ENCODE measurements around the gene ALKBH6. TPM values are rescaled to one million over a fixed set of nuclear protein-coding genes. Genes with fewer than 3 reads are reported as not detected.
"Not testable (repeated sequence)": the region's sequence is repeated elsewhere in the genome, so short reads cannot be mapped to it uniquely, and the experiment has no call there.

Gene ALKBH6
- polyA plus RNA-seq (2013, experiment 1 of 2; ENCODE audit: insufficient read length), result 17.2 TPM
- polyA plus RNA-seq (2013, experiment 2 of 2; ENCODE audit: insufficient read length), result 14.6 TPM

DNA sequence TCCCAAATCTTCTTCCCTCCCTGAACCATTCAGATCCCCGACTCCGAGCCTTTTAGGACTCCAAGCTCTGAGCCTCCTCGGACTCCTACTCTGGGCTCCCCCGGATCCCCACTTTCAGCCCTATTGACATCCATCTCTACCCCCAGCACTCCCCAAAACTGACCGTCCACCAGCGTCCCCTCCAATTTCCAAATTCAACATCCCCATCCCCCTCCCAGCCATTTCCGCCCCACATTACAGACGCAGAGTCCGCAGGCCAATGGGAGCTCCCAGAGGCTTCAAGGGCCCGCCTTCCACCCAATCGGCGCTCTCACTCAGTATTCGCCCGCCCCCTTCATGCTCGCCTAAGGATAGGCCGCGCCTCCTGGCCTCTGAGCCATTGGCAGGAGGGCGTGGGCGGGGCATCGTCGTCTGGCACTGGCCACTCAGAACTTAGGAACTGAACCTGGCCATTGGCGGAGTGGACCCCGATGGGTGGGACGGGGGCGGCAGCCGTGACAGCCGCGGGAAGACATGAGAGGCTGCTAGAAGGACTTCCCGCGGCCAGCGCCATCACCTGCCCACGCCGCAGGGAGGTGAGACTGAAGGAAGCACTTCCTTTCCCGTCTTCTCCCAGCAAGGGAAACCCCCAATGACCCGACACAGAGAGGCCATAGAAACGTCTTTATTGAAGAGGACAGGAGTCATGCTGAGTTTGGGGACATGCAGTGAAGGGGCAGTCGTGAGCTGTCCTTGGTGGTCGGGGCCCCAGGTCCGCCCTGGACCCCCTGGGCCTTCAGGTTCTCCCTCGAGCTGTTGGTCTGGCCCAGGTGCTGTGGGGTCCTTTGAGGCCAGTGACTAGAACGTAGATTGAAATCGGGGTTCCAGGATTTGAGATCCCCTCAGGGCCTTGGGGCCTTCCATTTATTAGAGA is at the start of gene ALKBH6:
TSS of gene ALKBH6 (minus strand) at position 202 of the 913 bp plus-strand sequence. CDS start 816 bp downstream, outside the sequence.
- peak; percentile 98 for DNase-seq

DNA sequence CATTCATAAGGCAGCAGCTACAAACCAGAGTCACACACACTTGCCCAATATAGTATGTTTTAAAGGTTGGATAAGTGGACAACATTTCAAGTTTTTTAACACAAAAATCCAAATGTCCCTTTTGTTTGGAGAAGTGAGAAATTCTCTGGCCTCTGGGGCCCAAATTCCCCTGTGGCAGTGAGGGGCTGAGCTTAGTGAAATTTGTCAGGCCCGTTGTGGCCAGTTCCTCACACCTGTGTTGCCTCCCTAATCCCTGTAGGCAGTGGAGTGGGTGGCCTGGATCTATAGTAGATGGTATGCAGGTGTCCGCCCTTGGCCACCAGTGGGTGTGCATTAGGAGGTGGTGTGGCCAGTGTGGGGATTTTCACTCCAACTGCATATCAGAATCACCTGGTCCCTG is 47.4 kb upstream of the ALKBH6 start:
- no peak for DNase-seq

DNA sequence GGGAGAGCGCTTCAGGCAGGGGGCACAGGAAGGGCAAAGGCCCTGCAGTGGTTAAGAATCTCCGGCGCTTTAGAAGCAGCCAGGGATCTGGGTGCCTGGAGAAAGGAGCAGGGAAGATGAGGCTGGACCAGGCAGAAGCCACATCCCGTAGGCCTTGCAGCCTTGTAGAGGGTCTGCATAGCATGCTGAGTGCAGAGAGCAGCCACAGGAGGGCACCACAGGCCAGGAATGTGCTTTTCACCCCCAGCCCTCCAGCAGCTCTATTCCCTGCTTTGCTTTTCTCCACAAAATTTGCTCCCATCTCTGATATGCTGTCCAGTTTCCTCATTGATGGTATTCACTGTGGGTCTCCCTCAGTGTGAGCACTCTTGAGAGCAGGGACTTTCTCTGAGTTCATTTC is 46.4 kb upstream of the ALKBH6 start:
- DNase-seq, result peak; percentile 35

DNA sequence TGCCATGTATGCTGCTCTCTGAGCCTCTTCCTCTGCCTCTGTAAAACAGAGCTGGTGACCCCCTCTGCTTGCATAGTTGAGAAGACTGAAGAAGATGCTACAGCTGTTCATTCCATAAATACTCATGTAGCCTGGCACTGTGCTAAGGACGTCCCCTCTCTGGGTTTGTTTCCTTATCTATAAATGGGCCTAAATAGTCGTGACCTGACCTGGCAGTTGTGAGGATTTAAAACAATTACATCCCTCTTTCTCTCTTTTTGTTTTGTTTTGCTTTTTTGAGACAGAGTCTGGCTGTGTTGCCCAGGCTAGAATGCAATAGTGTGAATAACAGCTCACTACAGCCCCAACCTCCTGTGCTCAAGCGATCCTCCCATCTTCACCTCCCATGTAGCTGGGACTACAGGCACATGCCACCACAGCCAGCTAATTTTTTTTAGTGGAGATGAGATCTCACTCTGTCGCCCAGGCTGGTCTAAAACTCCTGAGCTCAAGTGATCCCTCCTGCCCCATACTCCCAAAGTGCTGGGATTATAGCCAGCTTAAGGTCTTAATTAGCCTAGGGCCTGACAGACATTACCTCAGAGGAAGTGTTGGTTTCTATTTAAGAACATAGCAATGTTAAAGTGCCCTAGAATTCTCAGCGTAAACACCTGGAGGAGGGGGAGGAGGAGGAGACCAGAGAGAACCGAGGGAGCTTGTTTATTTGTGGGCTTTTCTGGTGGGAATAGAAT is 45.3 kb upstream of the ALKBH6 start:
- no peak for DNase-seq

DNA sequence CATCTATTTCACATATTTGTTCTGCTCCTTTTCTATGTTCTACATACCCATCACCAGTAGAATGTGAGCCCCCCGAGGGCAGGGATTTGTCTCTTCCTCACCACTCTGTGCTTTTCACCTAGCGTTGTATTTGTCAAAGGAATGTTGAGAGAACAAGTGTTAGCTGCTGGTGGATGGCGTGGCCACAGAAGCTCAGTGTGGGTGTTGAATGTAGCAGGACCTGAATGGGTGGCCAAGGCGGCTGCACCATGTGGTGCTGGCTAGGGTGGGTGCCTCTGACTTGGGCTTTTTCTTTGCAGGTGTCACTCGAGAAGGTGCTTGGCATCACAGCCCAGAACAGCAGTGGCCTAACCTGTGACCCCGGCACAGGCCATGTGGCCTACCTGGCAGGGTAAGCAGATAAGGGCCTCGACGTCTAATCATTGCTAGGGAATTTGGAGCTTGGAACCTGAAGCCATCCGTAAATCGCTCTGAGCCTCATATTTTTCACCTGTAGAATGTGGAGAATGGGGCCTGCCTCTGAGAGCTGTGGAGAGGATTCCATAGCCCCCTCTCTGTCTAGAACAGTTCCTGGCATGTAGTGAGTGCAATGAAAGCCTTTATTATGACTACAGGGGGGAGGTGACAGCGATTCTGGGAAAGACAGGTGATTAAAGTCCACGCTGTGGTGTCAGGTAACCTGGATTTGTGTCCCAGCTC is 44.6 kb upstream of the ALKBH6 start:
- no peak for DNase-seq

- DNase-seq, result peak; percentile 92
Measured at GRCh38 chr19:36054733-36055686, 41.0 kb upstream of the ALKBH6 start, which contains the start of gene WDR62. Gene WDR62, plus strand, starts transcription at chr19:36054897. Its CDS starts 75 bp downstream, at chr19:36054972.

DNA sequence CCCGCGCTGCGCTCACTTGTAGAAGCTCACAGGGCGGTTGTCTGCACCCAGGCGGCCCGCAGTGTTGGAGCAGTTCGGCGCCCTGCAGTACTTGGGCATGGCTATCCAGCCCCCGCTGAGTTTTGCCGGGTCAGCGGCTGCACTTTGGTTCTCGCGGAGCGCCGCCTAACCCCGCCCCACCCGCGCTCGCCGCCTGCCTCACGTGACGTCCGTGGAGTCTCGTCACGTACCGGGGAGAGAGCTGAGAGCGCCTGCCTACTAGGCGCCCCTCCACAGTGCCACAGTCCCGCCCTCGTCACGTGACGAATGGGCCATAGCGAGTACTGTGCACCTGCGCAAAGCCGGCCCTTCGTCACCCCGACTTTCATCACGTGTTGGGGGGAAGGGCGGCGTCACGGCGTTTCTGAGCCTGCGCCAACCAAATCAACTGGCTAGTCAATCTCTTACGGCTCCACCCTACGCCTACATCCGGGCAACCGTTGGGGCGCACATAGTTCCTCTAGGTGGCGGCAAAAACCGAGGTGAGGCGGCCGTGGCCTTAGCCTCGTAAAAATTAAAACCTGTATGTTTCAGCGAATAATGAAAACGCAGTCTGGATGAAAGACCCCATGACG is 40.2 kb upstream of the ALKBH6 start, which contains the start of gene THAP8:
TSS of gene THAP8 (minus strand) at position 167 of the 614 bp plus-strand sequence. CDS start at position 99, 68 bp downstream.
- peak; percentile 100 for DNase-seq

DNA sequence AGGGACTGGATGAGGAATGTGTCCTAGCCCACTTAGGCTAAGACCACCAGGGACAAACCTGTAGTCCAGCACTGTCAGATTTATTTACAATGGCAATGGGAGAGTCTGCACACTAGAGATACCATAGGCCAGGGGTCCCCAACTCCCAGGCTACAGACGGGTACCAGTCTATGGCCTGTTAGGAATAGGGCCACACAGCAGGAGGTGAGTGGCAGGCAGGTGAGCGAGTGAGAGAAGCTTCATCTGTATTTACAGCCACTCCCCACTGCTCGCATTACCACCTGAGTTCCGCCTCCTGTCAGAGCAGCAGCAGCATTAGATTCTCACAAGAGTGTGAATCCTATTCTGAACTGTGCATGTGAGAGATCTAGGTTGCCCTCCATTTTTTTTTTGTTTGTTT is 37.6 kb upstream of the ALKBH6 start:
- DNase-seq, result no peak

GRCh38 chr19:36051236-36051635 is 37.2 kb upstream of the ALKBH6 start:
- DNase-seq, result no peak

- no peak for DNase-seq
Measured at GRCh38 chr19:36049080-36049698, 35.2 kb upstream of the ALKBH6 start.

GRCh38 chr19:36047835-36048234 is 33.8 kb upstream of the ALKBH6 start:
- DNase-seq, result no peak

DNA sequence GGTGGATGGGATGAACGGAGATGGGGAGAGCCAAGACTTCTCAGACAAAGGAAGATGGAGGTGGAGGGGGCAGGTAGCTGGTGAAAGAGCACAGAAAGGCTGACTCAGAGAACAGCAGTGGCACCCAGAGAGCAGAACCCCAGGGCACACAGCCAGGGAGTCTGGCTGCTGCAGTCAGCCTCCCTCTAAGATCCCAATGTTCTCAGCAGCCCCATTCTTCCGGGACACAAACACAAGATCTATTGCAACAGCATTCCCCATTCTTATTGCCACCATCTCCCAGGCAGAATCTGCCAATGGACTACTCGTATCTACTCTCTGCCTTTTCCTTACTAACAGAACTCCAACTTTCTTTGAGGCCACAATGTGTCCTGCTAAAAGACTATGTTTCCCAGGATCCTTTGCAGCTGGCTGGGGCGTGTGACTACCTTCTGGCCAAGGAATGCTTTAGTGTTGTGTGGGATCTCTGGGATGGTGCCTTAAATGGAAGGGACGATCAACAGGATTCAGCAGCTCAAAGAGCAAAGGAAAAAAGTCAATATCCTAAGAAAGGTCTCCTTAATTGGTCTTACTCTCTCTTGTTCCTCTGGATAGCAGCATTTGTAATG is 32.5 kb upstream of the ALKBH6 start:
- DNase-seq, result no peak

DNA sequence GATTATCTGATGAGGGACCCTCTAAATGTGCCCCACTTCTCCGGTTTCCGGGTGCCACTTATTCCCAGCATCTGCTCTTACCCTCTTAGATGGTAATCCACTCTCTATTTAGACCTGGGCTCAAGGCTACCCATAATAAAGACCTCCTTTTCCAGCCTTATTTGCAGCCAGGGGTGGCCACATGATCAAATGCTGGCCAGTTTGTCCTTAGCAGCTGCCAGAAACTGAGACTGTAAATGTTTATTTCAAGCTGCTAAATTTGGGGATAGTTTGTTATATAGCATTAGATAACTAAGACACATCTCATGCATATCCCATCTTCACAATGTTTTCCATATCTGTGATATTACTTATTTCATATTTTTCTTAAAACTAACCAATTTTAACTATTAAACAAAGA is 29.9 kb upstream of the ALKBH6 start:
- DNase-seq, result no peak

GRCh38 chr19:36041831-36042230 is 27.8 kb upstream of the ALKBH6 start:
- DNase-seq, result peak; percentile 93

GRCh38 chr19:36041092-36041491 is 27.1 kb upstream of the ALKBH6 start:
- DNase-seq, result not testable (repeated sequence)

DNA sequence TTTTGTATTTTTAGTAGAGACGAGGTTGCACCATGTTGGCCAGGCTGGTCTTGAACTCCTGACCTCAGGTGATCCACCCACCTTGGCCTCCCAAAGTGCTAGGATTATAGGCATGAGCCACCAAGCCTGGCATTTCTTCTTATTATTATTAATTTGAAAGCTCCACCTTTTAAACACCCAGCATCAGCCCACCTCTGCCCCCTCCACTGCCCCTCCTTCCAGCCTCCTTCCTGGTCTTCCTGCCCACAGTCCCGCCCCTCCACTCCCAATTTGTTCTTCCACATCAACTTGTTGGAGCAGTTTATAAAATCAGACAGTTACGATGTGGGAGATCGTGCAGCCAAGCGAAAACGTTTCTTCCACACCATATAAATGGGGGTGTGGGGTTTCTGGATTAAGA is 26.5 kb upstream of the ALKBH6 start:
- no peak for DNase-seq

GRCh38 chr19:36032251-36033104 is 18.5 kb upstream of the ALKBH6 start, which contains the start of gene CLIP3:
Gene CLIP3, minus strand, starts transcription at chr19:36032873. Its CDS starts 516 bp downstream, at chr19:36032357.
- peak; percentile 82 for DNase-seq

GRCh38 chr19:36031308-36031707 is 17.3 kb upstream of the ALKBH6 start:
- DNase-seq, result no peak

All from fibroblast of skin of scalp (primary cell).